Activated T-cell treated with anti-CD3 and anti-CD28 coated beads for 24 hours (primary cell): ENCODE measurements around the gene TSPAN32.
"Not testable (repeated sequence)": the region's sequence is repeated elsewhere in the genome, so short reads cannot be mapped to it uniquely, and the experiment has no call there.

Experiments
- DNase-seq: peaks from one replicate; pipeline ENCODE4 v3.0.0-alpha.2; 2020; ENCODE audit warnings: low read depth

Gene TSPAN32

GRCh38 chr11:2342981-2343380 lies 41.2 kb downstream of the TSPAN32 start:
- DNase-seq: no peak

- DNase-seq: no peak
Observed at GRCh38 chr11:2343502-2343901, 41.7 kb downstream of the TSPAN32 start.

GRCh38 chr11:2345050-2345449 lies 43.2 kb downstream of the TSPAN32 start:
- DNase-seq: no peak

- DNase-seq: no peak
Observed at GRCh38 chr11:2346014-2346413, 44.2 kb downstream of the TSPAN32 start.

DNA sequence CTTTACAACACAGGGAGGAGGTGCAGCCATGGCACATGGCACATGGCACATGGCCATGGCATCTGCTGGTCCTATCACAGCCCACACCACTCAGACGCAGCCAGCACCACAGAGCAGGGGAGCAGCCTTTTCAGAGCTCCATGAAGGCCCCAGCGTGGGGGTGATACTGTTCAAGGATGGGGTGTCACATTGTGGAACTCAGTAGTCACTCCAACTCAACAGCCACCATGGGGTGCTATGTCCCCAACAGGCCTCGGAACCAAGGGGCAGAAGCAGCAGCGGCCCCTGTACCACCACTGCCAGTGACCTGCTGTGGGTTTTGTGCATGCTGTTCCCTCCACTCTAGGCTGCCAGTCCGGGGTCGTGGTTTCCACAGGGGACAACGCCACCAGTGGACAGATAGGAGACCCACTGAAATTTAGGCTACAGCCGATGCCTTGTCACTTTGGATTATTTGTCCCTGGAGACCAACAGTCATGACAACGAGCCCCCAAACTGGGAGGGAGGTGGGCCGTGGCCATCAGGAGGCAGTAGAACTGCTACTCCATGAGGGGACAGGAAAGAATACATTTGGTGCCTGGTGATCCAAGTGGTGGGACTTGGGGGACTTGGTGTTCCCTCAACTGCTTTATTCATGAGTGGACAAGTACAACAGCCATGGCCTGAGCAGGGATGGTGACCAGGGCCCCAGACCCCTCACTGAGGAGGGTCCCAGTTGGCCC lies 44.9 kb downstream of the TSPAN32 start:
- no peak for DNase-seq

DNA sequence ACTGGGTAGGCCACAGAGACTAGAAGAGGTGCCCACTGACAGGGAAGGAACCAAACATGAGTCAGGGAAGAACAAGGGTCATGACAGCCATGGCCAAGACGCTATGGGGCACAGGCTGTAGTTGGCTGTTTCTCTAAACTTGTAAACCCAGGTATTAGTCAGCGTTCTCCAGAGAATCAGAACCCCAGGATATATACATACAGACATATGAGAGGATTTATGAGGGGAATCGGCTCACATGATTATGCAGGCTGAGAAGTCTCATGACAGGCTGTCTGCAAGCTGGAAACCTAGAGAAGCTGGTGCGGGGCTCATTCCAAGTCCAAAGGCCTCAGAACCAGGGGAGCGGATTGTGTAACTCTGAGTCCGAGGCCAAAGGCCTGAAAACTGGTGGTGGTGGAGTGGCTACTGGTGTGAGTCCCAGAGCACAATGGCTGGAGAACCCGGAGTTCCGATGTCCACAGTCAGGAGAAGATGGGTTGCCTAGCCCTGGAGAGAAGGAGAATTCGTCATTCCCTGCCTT lies 45.6 kb downstream of the TSPAN32 start:
- no peak for DNase-seq

DNA sequence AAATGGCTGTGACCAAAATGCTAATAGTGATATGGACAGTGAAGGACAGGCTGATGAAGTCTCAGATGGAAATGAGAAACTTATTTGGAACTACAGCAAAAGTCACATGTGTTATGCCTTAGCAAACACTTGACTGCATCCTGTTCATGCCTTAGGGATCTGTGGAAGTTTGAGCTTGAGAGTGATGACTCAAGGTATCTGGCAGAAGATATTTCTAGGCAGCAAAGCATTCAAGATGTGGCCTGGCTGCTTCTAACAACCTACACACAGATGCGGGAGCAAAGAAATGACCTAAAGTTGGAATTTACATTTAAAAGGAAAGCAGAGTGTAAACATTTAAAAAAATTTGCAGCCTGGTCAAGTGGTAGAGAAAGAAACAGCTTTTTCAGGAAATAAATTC lies 47.2 kb downstream of the TSPAN32 start:
- no peak for DNase-seq

GRCh38 chr11:2351701-2352100 lies 49.9 kb downstream of the TSPAN32 start:
- DNase-seq: no peak

- no peak for DNase-seq
Observed at GRCh38 chr11:2352420-2352819, 50.6 kb downstream of the TSPAN32 start.

- DNase-seq: no peak
Observed at GRCh38 chr11:2355000-2355644, 53.3 kb downstream of the TSPAN32 start.

DNA sequence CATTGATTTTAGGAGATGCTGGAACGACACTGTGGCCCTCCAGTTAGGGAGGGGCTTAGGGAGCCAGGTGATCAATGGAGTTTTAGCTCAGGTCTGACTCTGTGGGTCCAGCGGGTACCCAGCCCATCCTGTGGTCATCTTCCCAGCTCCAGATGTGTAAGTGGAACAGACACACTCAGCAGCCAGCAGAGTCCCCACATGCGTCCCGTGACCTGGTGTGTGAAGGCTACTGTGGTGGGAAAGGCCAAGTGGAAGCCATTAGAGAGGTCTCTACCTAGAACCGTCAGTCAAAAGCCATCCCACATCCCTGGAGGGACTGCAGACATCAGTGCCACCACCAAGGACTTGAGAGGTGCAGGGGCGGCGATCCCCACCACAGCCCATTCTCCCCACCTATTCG lies 55.4 kb downstream of the TSPAN32 start:
- DNase-seq: no peak

- DNase-seq: not testable (repeated sequence)
Observed at GRCh38 chr11:2357651-2358050, 55.8 kb downstream of the TSPAN32 start.

DNA sequence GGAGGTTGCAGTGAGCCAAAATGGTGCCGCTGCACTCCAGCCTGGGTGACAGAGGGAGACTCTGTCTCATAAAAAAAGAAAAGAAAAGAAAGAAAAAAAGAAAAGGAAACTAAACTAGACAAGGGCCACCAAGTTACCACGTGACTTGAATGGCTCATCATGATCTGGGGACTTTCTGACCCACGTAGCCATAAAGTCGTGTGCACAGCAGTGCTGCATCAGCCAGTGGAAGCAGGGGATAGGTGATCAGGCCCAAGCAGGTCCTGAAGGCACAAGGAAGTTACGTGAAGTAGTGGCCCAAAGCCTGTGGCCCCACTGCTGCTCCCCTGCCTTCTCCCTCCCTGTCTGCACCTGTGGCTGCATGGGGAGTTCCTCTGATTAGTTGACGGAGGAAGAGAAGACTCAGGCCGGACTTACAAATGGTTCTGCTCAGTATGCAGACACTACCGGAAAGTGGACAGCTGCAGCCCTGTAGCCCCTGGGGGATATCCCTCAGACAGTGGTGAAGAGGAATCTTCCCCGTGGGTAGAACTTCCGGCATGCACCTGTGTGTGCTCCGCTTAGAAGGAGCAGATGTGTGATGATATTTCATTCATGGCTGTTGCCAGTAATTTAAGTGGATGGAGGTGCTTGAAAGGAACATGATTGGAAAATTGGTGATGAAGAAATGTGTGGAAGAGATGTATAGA lies 57.1 kb downstream of the TSPAN32 start:
- no peak for DNase-seq

- no peak for DNase-seq
Observed at GRCh38 chr11:2359557-2359956, 57.7 kb downstream of the TSPAN32 start.

DNA sequence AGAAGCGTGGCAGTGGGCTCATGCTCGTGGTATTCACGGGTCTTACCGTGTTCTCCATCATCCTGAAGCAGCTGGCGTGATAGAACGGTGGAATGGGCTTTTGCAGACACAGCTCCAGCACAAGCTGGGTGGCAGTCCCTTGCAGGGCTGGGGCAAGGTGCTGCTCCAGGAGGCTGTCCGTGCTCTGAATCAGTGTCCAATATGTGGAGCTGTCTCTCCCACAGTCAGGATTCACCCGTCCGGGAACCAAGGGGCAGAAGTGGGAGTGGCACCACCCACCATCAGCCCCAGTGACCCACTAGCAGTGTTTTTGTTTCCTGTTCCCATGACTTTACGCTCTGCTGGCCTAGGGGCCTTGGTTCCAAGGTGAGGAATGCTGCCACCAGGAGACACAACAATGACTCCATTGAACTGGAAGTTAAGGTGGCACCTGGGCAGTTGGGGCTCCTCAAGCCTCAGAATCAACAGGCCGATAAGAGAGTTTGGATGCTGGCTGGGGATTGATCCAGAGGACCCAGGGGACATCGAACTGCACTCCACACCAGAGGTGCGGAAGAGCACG lies 58.3 kb downstream of the TSPAN32 start:
- DNase-seq: no peak

GRCh38 chr11:2361565-2361964 lies 59.8 kb downstream of the TSPAN32 start:
- no peak for DNase-seq

DNA sequence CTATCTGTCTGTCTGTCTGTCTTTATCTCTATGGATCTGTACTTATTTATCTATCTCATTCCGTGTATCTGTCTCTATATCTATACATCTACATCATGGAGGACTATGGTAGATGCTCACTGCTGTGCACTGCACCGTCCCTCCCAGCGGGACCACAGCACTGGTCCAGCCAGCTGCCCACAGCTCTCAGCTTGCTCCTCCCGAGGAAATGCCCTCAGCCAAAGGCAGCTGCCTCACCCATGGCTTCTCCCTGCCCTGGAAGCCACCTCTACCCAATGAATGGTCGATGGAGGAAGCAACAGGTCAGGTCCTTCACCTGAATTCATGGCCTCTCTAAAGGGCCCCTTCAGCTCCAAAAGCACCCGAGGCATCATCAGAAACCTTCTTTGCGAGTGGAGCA lies 60.6 kb downstream of the TSPAN32 start:
- DNase-seq: no peak

DNA sequence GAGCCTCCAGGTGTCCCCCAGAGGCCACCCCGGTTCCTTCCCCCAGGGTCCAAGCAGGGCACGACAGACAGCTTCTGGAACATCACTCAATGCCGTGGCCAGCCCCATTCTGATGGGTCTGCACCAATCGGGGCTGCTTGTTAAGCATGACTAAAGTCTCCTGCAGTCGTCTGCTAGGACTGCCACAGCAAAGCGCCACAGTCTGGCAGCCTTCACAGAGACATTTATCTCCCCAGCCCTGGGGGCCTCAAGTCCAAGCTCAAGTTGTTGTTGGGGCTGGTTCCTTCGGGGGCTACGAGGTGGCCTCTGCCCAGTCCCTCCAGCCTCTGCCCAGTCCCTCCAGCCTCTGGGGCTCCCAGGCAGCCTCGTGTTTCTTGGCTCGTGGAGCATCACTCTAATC lies 61.3 kb downstream of the TSPAN32 start:
- DNase-seq: no peak

DNA sequence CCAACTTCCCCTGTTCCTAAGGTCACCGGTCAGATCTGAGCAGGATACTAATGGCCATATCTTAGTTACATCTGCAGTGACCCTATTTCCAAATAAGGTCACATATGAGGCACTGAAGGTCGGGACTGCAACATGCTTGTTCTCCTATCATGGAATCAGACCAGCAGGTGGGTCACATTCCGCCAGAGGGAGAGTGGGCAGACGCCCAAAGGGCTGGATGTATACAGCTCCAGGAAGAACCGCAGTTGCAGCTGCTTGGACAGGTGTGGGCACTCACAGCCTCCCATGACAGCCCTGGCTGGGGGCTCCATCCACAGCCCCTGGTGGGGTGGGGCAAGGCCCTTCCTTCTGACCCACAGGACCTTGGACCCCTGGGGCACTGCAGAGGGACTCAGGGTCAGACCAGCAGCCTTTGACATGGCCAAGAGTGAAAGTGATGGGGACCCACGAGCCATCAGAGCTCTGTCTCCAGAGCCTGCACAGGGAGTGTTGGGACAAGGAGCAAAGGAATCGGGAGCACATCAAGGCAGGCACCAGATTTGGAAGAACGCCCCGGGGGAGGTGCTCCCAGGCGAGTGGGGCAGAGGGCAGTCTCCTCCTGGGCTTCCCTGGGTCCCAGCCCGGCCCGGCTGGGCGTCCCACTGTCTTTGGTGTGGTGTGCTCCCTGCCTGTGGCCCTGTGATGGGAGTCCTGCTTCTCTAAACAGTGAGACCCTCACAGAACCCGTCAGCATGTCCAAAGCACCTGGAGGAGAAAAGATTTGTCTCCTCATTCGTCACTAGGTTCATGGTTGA lies 62.0 kb downstream of the TSPAN32 start:
- no peak for DNase-seq

DNA sequence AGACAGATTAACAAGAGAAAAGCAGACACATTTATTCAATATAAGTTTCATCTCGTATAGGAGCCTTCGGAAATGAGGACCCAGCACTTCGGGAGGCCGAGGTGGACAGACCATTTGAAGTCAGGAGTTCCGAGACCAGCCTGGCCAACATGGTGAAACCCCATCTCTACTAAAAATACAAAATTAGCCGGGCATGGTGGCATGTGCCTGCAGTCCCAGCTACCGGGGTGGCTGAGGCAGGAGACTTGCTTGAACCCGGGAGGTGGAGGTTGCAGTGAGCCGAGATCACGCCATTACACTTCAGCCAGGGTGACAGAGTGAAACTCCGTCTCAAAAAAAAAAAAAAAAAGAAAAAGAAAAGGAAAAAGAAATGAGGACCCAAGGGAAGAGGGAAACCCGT lies 62.6 kb downstream of the TSPAN32 start:
- DNase-seq: not testable (repeated sequence)

DNA sequence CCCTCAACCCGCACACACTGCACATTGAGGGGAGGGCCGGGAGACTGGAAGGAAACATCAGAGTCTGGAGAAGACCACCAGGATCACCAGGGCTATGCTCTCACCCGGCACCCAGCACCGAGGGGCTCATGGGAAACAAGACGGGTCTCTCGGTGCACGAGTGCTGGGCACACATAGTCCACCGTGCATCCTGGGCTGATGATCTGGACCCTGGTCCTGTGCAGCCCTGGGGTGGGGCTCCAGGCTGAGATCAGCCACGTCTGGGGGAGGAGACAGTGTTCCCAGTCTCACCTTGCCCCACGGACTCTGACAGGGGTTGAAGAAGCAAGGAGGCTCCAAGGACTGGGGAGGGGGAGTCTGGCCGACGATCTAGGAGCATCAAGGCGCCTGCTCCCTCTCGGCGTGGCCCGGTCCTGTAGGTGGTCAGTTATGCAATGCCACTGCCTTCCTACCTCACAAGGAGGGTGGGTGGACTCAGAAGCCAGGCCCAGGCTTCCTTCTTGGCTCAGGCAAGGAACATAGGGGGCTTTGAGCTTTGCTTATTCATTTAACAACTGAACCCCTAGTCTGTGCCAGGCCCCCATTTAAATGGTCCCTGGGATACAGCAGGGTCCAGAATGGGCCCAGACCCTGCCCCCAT lies 63.9 kb downstream of the TSPAN32 start:
- DNase-seq: no peak
